HG03521 (cell line): ENCODE measurements around the gene SPATA31D4.
"Not testable (repeated sequence)": the region's sequence is repeated elsewhere in the genome, so short reads cannot be mapped to it uniquely, and the experiment has no call there.

Experiments used
- ATAC-seq: cut with Tn5 transposase; IDR thresholded peaks from one replicate; pipeline ENCODE4 v1.9.1; 2021; ENCODE audit warnings: mild to moderate bottlenecking, moderate library complexity; ENCODE audit not compliant: unreplicated experiment

SPATA31D4 gene

GRCh38 chr9:81928305-81928704, at the start of gene SPATA31D4:
SPATA31D4 (plus strand) TSS chr9:81928428; CDS start chr9:81928514, 86 bp downstream.
- ATAC-seq, result not testable (repeated sequence)

GRCh38 chr9:81878530-81878929, 49.7 kb upstream of the SPATA31D4 start:
- ATAC-seq, result no peak

DNA sequence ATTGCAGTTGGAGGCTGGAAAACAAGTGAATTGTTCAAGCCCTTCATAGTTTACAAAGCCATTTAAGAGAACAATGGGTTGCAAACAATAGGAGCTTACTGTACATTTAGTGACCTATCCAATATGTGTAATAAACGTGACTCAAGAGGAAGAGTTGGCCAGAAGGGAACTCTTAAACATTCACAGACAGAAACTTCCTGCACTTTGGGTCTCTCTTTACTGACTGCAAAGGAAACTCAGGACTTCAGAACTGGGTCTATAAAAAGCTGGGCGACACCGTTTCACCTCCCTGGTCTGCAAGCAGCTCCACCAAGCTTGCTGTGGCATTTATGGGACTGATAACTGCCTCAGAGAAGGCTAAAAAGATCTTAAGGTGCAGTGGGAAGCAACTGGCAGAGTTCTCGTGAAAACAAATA, 48.7 kb upstream of the SPATA31D4 start:
- no peak for ATAC-seq

GRCh38 chr9:81885602-81886001, 42.6 kb upstream of the SPATA31D4 start:
- no peak for ATAC-seq

DNA sequence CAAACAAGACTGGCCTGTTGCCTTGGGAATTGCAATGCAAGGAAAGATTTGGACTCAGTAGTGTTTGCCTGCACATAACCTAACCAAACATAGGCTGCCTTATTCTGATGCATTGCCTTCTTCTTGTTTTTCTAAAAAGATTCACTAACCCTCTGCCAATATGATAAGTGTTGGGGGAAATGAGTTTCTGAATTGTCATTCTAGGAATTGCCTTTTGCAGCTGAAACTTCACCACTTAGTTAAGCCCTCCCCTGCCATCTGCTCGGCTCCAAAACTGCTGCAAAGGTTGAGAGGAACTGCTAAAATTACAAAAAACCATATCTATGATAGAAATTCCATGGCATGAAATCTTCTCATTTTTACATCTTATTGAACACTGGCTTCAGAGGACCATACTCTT, 41.6 kb upstream of the SPATA31D4 start:
- ATAC-seq, result no peak

- ATAC-seq, result no peak
Observed at GRCh38 chr9:81890104-81890503, 38.1 kb upstream of the SPATA31D4 start.

DNA sequence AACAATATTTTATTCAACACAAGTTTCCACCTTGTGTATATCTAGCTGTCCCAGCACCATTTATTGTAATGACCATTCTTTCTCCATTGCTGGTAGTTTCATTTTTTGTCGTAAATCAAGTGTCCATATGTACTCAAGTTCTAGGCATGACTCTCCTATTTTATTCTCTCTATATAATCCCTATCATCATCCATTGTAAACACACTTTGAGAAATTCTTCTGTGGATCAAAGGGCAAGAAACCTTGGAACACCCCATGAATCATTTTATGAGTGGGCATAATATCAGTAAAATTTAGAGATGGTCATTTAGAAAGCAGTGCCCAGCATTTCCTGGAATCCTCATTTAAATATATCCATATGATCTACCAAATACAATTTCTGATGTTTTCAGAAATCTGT, 35.8 kb upstream of the SPATA31D4 start:
- ATAC-seq, result no peak

- ATAC-seq, result no peak
Observed at GRCh38 chr9:81893929-81894328, 34.3 kb upstream of the SPATA31D4 start.

GRCh38 chr9:81894891-81895290, 33.3 kb upstream of the SPATA31D4 start:
- no peak for ATAC-seq

DNA sequence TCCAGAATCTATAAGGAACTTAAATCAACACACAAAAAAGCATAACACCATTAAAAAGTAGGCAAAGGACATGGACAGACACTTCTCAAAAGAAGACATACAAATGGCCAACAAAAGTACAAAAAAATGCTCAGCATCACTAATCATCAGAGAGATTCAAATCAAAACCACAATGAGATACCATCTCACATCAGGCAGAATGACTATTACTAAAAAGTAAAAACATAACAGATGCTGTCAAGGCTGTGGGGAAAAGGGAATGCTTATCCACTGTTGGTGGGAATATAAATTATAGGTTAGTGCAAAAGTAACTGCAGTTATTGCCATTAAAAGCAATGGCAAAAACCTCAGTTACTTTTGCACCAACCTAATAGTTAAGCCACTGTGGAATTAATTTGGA, 32.2 kb upstream of the SPATA31D4 start:
- no peak for ATAC-seq

GRCh38 chr9:81898851-81899250, 29.4 kb upstream of the SPATA31D4 start:
- no peak for ATAC-seq

GRCh38 chr9:81902196-81902595, 26.0 kb upstream of the SPATA31D4 start:
- no peak for ATAC-seq

GRCh38 chr9:81902626-81903025, 25.6 kb upstream of the SPATA31D4 start:
- no peak for ATAC-seq

DNA sequence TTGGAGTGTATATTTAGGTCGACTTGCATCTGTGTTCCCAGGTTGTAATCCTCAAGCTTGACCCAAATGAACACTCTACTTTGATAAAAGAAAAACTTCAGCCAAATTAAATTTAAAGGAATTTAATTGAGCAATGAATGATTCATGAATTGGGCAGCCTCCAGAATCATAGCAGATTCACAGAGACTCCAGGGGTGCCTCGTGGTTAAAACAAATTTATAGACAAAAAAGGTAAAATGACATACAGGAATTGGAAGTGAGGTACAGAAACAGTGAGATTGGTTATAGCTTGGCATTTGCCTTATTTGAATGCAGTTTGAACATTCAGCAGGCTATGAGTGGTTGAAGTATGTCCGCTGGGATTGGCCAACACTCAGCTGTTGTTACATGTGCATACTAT, 21.6 kb upstream of the SPATA31D4 start:
- no peak for ATAC-seq

GRCh38 chr9:81912135-81912534, 16.1 kb upstream of the SPATA31D4 start:
- ATAC-seq, result no peak

DNA sequence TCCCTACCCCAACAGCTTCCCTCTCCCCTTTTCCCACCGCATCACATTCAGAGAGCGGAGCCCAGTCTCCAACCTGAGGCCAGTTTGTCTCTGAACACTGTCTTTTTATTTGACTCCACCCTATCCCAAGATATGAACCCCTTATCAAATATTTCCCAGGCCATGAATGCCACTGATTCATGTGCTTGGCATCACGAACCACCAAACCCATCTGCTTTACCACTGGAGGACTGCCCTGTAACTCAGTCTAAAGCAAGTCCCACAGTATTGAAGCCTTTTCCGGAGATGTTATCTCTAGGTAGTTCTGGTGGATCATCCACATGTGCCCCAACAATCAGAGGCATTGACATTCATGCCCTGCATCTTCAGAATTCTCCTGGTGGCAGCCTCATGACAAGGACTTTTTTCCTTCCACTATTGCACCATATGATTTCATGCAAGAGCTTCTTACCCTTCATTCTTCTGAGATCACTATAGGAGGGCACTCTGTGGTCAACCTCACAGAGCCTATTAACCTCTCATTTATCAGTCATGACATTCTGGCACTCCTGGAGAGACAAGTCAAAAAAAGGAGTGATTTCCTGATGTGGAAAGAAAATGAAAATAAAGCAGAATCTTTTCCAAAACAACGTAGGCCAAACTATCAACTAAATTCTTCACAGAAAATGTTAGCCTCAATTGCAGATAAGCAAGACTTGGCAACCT, 12.3 kb upstream of the SPATA31D4 start:
- ATAC-seq, result no peak

DNA sequence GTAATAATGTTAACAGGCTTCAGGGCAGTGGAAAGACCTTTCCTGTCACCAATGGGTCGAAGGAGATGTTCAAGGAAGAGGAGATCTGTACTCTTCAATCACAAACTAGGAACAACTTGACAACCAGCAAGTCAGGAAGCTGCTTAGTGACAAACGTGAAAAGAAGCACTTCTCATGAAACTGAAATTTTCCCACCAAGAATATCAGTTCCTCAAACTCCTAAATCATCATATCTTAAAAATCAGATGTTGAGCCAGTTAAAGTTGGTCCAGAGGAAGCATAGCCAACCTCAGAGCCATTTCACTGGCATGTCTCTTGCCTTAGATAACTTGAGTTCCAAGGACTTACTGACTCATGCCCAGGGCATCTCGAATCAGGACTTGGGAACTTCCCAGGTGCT, 9.7 kb upstream of the SPATA31D4 start:
- not testable (repeated sequence) for ATAC-seq

DNA sequence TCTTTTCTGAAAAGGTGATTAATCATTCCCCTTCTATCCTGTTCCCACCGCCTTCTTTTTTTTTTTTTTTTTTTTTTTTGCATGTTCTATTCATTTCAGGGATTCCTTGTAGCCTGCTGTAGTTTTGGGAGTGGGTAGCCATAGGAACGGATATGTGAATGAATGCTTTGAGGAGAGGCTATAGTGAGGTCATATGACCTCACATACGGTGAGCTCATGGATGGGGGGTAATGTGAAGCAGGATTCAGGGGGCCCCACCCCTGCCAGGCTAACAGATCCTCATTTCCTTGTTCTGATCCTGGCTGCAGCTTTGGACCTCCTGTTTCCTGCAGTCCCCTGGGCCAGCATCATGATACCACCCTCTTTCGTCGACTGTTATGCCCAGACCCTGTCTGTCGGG, 1.9 kb downstream of the SPATA31D4 start:
- not testable (repeated sequence) for ATAC-seq

DNA sequence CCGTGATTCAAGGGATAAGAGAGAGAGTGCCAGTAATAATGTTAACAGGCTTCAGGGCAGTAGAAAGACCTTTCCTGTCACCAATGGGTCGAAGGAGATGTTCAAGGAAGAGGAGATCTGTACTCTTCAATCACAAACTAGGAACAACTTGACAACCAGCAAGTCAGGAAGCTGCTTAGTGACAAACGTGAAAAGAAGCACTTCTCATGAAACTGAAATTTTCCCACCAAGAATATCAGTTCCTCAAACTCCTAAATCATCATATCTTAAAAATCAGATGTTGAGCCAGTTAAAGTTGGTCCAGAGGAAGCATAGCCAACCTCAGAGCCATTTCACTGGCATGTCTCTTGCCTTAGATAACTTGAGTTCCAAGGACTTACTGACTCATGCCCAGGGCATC, 5.3 kb downstream of the SPATA31D4 start:
- not testable (repeated sequence) for ATAC-seq

GRCh38 chr9:81943393-81943792, 15.2 kb downstream of the SPATA31D4 start, which contains the start of gene SPATA31D3:
SPATA31D3 (plus strand) TSS chr9:81943500; CDS start chr9:81943586, 86 bp downstream.
- ATAC-seq, result not testable (repeated sequence)

DNA sequence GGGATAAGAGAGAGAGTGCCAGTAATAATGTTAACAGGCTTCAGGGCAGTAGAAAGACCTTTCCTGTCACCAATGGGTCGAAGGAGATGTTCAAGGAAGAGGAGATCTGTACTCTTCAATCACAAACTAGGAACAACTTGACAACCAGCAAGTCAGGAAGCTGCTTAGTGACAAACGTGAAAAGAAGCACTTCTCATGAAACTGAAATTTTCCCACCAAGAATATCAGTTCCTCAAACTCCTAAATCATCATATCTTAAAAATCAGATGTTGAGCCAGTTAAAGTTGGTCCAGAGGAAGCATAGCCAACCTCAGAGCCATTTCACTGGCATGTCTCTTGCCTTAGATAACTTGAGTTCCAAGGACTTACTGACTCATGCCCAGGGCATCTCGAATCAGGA, 20.4 kb downstream of the SPATA31D4 start:
- not testable (repeated sequence) for ATAC-seq

DNA sequence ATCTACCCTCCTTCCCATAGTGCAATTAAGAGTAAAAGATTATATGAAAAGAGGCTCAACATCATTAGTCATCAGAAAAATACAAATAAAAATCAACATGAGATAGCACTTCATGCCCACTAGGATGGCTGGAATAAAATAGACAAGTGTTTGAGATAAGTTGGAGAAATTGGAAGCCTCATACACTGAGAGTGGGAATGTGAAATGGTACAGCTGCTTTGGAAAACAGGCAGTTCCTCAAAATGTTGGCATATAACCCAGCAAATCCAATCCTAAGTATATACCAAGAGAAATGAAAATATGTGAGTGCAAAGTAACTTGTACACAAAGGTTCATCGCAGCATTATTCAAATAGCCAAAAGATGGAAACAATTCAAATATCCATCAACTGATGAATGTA, 24.9 kb downstream of the SPATA31D4 start:
- ATAC-seq, result no peak

DNA sequence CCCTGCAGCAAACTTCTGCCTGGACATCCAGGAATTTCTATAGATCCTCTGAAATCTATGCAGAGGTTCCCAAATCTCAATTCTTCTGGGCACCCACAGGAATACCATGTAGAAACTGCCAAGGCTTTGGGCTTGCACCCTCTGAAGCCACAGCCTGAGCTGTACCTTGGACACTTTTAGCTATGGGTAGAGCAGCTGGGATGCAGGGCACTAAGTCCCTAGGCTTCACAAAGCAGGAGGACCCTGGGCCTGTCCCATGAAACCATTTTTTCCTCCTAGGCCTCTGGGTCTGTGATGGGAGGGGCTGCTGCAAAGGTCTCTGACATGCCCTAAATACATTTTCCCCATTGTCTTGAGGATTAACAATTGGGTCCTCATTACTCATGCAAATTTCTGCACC, 27.4 kb downstream of the SPATA31D4 start:
- ATAC-seq, result no peak
